Stimulated activated CD4-positive, alpha-beta T cell treated with anti-CD3 and anti-CD28 coated beads, Interleukin-1b, Interleukin-23, amount 100 ng/mL, for 1 hour (primary cell): ENCODE results near the gene EEF2K.

Experiments
- DNase-seq, 2 donors: peaks; one replicate each; pipeline ENCODE4 v3.0.0-alpha.2; 2020; ENCODE audit warnings: low read depth in 2 of 2

The EEF2K gene

DNA sequence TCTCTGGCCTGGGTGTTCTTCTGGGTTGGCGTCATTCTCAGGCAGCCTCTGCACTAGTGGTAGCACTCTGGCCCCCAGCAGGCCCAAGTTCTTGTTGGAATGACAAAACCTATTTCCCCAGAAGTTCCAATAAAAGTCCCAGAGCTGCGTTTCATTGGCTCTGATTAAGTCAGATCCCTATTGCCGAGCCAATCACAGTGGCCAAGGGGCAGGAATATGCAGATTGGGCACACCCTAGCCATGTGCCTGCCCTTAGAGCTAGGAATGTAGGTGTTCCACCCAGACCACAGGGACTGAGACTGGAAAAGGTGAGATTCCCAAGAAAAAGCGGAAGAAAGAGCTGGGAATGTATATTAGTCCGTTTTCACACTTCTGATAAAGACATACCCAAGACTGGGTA is 46.2 kb downstream of the EEF2K start:
- no peak for DNase-seq

DNA sequence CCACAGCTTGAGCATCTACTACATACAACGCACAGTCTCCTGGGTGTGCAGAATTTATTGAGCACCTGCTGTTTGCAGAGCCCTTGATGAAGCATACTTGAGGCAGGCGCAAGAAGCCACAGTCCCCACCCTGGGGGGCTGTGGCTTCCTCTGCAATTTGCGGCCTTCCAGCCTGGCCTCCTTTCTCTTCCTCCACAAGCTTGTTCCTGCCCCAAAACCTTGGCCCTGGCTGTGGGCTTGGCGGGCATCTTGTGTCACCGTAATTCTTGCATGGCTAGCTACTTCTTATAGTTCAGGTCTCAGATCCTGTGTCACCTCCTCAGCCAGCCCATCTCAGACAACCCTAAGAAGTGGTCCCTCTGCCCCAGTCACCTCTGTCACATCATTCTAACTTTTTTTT is 47.2 kb downstream of the EEF2K start:
- DNase-seq = no peak

DNA sequence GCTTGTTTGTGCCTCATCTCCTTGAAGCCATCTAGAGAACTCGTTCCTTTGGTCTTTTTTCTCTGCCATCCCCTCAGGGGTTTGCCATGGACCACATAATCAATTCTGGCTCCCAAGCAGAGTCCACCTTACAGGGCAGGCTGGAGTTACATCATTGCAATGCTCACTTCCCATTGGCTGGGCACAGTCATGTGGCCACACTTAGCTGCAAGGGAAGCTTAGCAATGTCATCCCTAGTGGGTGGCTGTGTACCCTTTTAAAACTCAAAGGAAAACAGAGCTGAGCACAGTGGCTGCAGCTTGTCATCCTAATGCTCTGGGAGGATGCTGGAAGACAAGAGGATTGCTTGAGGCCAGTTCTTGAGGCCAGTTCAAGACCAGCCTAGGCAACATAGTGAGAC is 49.3 kb downstream of the EEF2K start:
- no peak for DNase-seq

DNA sequence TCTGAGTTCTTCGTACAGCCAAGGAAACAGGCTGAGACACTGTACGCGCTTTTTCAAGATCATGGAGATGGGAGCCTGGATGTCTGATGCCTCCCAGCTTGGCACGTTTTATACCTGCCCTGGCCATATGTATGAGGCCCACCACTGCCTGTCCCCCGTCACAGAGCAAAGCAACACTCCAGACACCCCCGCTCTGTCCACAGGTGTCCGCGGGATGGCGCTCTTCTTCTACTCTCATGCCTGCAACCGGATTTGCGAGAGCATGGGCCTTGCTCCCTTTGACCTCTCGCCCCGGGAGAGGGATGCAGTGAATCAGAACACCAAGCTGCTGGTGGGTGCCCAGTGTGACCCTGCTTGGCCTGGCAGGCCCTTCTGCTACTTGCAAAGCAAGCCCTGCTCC is 51.4 kb downstream of the EEF2K start:
- no peak for DNase-seq

DNA sequence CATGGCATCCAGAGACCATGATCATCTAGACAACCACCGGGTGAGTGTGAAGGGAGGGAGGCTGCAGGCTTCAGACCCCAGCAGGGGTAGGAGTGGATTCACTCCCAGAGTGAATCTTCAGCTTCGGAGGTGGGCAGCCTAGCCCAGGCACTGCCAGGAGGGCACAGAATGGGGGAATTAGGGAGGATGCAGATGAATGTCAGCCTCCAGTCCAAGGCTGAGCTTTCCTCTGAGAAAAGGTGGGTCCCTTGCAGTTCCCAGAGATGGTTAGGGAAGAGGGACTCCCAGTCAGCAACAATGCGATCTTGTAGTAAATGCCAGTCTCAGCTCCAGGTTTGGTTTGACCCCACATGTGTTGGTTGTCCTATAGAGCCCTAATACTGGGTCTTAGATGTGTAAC is 54.4 kb downstream of the EEF2K start:
- no peak for DNase-seq

DNA sequence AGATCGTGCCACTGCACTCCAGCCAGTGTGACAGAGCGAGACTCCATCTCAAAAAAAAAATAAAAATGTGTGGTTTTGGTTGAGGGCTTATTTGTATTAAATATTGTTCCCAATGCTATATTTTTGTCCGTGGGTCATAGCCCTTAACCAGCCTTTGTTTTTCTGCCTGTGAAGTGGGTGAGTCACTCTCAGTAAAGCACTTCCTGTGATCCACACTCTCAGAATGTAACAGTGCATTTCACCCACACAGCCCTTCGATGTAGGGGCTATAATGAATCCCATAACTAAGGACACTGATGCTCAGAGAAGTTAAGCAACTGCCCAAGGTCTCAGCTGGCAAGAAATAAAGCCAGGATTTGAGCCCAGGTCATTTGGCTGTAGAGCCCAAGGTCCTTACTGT is 56.4 kb downstream of the EEF2K start:
- DNase-seq = no peak

DNA sequence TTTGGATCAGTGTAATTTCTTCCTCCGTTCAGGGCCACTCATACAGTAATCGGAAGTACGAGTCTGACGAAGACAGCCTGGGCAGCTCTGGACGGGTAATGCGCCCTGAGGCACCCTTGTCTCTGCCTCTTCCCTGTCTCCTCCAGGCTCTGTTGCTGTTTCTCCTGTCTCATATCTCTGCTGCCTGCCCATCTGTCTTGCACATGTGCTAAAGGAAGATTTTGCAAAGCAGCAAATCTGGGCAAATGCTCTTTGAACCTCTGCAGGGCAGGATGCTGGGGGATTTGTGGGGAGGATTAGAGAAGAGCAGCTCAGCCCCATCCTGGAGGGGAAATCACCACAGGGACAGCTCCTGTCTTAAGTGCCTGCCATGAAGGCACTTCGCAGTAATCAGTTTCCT is 58.7 kb downstream of the EEF2K start:
- no peak for DNase-seq

DNA sequence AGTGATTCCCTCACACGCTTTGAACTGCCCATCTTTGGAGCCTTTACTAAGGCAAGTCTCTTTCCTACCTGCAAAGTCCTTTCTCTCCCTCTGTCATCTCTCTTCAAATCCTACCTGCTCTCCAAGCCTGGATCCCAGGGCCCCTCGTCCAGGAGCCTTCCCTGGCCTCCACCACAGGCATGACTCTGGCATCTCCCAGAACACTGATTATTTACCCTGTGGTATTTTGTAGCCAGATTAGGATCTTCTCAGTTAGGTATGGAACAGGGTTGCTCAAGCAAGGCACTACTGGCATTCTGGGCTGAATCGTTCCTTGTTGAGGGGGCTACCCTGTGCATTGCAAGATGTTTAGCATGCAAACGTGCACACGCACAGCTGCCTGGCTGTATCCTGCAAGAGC is 59.3 kb downstream of the EEF2K start:
- DNase-seq = no peak

DNA sequence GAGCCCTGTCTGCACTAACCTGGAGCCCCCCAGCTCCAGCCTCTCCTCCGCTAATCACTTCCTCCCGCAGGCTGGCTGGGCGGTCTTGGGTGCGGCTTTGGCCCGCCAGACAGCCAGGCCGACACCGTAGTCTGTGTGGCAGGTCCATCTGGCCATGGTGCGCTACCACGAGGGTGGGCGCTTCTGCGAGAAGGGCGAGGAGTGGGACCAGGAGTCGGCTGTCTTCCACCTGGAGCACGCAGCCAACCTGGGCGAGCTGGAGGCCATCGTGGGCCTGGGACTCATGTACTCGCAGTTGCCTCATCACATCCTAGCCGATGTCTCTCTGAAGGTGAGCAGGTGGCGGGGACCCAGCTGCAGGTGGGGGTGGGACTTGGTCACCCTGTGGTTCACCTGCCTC is 60.5 kb downstream of the EEF2K start:
- DNase-seq = no peak

DNA sequence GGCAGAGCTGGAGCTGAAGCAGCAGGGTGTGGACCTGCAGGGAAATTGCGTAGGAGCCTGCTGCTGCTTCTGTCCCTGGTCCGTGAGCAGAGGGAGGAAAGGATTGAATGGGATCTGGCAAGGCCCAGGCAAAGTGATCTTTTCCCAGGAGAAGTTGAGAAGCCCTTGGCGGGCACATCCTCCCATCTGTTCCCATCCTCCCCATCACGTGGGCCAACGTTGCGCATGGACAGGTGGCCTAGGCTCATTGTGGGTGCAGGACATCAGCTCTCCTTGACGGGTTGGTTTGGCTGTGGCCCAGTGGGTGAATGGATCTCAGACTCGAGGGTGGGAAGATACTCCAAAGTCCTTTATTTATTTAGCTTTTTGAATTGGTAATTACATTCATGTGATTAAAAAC is 61.7 kb downstream of the EEF2K start:
- no peak for DNase-seq

DNA sequence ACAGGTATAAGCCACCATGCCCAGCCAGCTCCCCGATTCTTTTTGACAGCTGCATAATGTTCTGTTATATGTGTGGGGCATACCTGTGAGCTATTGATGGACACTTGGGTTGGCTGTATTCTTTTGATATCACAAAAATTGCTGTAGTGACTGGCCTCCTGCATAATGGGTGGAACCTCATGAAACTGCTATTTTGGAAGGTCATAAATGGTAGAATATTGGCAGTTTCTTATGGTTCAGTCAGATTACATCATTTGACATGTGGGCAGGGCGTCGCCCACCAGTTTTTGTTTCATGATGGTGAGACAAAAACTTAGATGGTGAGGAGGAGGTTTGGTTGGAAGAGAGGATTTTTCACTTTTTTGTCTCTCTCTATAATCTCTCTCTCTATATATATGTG is 64.4 kb downstream of the EEF2K start:
- DNase-seq = no peak

DNA sequence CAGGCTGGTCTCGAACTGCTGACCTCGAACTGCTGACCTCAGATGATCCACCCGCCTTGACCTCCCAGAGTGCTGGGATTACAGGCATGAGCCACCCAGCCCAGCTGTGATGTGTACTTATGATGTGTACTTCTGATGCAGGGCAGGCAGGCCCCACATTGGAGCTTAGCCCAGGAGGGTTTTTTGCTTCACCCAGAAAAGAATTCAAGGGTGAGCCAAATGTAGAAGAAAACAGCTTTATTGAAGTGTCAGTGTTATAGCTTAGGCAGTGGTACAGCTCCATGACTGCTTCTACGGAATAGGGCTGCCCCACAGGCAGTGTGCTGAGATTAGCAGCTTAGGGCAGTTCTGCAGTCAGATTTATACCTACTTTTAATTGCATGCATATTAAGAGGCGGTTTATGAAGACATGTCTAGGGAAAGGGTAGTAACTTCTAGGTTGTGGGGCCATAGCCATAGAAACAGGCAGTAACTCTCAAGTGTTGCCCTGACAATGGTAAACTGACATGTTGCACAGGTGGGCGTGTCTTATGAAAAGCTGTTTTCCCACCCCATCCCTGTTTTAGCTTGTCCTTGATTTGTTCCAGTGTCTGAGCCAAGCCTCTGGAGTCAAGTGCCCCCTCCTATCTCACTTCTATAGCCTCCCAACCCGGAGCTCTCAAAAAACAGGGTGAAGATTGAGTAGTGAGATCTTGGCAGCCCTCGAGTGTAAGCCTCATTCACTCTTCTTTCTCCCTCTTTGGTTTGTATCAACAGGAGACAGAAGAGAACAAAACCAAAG is 67.0 kb downstream of the EEF2K start:
- no peak for DNase-seq

DNA sequence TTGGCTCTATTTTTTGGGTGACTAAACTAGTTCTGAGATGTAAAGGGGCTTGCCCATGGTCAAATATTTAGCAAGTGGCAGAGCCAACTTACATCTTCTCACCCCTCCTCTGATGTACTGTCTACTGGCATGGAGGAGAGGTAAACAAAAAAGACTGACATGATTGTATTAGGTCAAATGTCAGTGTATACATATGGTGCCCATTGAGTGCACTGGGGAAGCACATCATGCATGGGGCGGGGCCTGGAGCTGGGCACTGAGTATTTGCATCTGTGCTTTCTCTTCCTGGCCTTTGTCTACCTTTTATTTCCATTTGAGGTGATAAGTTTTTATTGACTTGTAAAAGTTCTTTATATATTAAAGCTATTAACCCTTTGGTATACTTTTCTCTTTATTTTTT is 68.8 kb downstream of the EEF2K start:
- no peak for DNase-seq

DNA sequence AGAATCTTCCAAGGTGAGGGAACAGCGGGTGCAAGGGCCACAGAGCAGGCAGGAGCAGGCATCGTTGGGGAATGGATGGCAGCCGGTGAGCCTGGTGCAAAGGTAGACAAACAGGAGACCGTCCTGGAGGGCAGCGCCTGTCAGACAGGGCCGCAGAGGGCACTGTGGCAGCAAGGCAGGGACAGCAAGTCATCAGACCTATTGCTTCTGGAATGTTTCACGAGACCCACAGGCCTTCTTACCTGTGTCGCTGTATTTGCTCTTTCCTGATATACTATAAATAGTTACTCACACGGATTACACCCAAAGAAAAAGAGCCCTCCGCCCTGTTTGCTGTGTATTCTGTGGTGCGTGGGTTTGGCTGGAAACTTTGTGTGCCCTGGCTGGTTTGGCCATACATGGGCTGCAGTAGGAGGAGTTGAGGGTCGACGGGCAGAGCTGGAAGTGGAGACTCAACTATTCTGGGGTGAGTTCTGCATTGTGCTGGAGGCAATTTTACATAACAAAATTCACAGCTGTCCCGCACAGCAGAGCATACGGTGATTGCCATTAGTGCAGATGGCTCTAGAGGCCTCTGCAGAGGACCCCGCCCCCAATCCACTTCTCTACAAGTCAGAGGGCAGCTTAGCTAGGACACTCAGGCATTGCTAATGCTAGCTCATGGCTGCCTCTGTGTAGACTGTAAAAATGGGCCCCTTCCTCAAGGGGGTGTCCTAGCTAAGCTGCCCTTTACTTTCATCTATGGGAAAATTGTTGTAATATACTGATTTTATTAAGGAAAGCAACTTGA is 72.6 kb downstream of the EEF2K start:
- DNase-seq = no peak

DNA sequence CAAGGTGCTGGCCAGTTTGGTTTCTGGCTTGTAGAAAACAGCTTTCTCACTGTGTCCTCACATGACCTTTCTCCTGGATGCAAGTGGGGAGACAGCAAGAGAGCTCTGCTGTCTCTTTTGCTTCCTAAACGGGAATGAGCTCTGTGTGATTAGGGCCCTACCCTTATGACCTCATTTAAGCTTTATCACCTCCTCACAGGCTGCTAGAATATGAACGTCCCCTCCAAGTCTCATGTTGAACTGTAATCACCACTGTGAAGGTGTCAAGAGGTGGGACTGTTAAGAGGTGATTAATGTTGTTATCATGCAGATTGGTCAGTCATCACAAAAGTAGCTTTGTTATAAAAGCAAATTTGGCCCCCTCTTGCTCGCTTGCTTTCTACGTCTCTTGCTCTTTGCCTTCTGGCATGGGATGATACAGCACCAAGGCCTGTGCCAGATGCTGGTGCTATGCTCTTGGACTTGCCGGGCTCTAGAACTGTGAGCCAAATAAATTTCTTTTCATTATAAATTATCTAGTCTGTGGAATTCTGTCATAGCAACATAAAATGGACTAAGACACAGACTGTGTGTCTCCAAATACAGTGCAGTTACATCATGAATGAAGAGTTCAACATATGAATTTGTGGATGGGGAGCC is 76.3 kb downstream of the EEF2K start:
- no peak for DNase-seq

DNA sequence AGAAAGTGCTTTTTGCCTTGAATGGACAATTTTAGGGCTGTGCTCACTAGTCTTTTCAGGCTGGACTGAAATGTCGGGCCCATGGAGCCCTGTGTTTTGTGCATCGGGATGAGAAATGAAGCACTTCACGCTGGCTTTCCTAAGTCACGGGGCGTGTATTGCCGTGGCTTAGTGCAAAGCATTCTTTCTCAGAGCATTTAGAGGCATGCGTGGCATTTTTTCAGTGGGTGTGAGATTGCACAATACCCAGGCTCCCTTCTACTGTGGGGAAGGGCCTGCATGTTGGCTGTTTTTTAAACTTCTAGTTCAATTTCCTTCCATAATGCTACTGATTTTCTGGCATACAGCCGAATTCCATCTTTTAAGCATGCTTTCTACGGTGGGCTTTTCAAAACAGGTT is 78.6 kb downstream of the EEF2K start:
- DNase-seq = no peak

DNA sequence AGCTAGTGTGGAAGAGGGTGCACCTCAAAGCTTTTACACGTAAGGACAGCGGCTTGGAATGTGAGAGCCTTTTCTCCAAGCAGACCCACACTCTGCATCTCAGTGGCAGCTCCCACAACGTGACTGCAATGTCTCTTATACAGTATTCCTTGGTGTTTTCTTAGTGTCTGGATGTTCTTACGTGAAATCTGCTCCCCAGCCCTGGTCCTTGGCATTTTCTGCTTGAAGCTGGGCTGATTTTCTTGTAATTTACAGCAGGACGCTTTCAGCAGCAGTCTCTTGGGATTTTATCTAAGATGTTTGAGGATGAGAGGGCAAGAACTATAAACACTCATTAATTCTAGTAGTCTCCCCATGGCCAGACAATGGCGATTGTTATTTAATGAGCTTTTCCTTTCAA is 79.0 kb downstream of the EEF2K start:
- no peak for DNase-seq

DNA sequence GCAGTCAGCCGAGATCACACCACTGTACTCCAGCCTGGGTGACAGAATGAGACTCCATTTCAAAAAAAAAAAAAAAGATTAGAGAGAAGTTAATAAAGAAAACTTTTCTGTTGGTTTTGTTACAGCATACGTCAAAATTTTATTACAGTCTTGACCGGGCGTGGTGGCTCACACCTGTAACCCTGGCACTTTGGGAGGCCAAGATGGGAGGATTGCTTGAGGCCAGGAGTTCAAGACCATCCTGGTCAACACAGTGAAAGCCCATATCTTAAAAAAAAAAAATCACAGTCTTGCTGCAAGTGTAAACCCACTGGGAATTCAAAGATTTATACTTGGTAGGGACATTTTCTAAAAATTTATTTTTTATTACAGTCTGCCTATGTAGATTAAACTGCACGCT is 84.9 kb downstream of the EEF2K start:
- DNase-seq = no peak

DNA sequence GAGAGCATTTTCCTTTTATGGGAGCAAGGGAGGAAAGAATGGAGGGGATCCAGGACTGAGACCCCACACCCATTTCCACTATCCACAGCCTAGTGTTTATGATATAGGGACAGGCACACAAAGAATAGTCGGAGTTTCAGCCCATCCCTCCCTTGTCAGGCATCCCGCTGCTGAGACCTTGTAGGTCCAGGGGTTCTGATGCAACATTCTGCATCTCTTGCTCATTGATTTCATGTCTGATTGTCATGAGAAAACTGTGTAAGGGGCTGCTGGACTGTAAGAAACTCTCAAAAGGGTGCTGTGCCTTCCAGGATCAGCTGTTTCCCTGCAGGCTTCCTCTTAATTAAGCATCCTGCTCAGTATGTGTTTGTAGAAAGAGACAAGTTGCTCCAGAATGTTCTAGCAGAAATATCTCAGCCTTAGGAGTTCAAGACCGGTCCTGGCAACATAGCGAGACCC is 85.8 kb downstream of the EEF2K start:
- DNase-seq = no peak

DNA sequence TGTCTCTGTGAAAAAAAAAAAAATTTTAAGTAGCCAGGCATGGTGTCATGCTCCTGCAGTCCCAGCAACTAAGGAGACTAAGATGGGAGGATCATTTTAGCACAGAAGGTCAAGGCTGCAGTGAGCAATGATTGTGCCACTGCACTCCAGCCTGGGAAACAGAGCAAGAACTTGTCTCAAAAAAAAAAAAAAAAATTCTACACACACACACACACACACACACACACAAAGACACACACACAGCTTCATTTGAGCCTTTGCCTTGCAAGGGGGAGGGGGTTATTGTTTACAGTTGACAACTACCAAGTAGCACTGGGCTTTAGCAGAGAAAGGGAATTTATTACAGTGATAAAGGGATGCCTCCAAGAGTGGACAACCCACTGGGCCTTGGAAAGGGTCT is 86.2 kb downstream of the EEF2K start:
- no peak for DNase-seq

DNA sequence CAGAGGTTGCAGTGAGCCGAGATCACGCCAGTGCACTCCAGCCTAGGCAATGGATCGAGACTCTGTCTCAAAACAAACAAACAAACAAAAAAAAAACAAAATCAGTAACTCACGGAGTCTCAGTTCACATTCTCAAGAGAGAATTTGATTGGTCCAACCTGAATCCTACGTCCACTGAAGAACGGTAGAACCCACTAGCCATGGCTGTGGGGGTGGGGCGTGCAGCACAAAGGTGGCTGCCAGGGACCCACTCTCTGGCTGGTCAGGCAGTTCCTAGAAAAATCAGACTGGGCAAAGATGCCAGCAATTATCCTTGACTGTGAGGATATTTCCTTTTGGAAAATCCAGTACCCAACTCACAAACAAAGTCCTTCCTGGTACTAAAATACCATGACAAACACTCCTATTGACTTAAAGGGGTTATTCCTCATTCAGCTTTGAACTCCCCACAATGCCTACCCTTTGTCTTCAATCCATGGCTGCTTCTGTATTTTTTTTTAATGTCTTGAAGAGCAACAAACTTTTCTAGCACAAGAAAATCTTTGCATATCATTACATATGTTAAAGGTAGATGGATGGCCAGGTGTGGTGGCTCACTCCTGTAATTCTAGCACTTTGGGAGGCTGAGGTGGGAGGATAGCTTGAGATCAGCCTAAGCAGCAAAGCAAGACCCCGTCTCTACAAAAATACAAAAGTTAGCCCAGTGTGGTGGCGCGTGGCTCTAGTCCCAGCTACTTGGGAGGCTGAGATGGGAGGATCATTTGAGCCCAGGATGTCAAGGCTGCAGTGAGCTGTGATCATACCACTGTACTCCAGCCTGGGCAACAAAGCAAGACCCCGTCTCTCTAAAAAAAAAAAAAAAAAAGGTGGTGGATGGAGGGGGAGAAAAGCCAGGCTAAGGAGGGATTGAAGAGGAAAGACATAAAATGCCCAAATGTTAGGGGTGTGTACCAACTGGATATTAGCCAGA is 87.3 kb downstream of the EEF2K start:
- DNase-seq = no peak
